IMR-90 (cell line): ENCODE results near the gene C10orf95. TPM values are rescaled to one million over a fixed set of nuclear protein-coding genes. Genes with fewer than 3 reads are reported as not detected.

Source experiments
- ATAC-seq: fragments of 200-7000 bp; cut with Tn5 transposase; 2 replicates; pipeline ENCODE4 v1.9.1; 2020; ENCODE audit warnings: low read depth, mild to moderate bottlenecking, moderate library complexity
- BruUV-seq: library from RNA; stranded (reverse); fragments of 400-500 nt; replicated peaks from 2 replicates; lab custom pipeline; 2021; lab: Mats Ljungman, UMichigan
- CTCF ChIA-PET: fragments of 300-600 bp; formaldehyde crosslinking; extraction: SDS; loops from one replicate; lab custom pipeline; 2021; ENCODE audit warnings: antibody characterized with exemption; lab: Yijun Ruan, JAX
- POLR2A ChIA-PET: fragments of 300-600 bp; sonication (Branson Sonifier 250); formaldehyde crosslinking; loops from one replicate; lab custom pipeline; 2022; ENCODE audit warnings: antibody characterized with exemption; ENCODE audit not compliant: unreplicated experiment; lab: Charles Lee
- DNase-seq: peaks from one replicate; pipeline ENCODE4 v3.0.0; 2013
- H2AFZ ChIP-seq: replicated peaks from 2 replicates; pipeline ENCODE3; 2013; ENCODE audit warnings: low read length, mild to moderate bottlenecking; ENCODE audit not compliant: poor library complexity
- H2AK5ac ChIP-seq: 2 replicates; pipeline ENCODE4 v1.6.1; 2013; ENCODE audit warnings: low read depth, low read length, inconsistent platforms
- H2AK9ac ChIP-seq: replicated peaks from 2 replicates; pipeline ENCODE3; 2013; ENCODE audit warnings: mild to moderate bottlenecking, low read depth, low read length, moderate library complexity; ENCODE audit not compliant: poor library complexity
- H2BK120ac ChIP-seq: 2 replicates; pipeline ENCODE4 v1.6.1; 2013; ENCODE audit warnings: low read depth, low read length, inconsistent platforms
- H2BK15ac ChIP-seq: 3 replicates; pipeline ENCODE4 v1.6.1; 2013; ENCODE audit warnings: low read depth, low read length, inconsistent platforms
- H2BK20ac ChIP-seq: 2 replicates; pipeline ENCODE4 v1.6.1; 2013; ENCODE audit warnings: low read depth, mild to moderate bottlenecking, inconsistent platforms, low read length, moderate library complexity
- H2BK5ac ChIP-seq: 2 replicates; pipeline ENCODE4 v1.6.1; 2013; ENCODE audit warnings: mild to moderate bottlenecking, low read depth, low read length, inconsistent platforms; ENCODE audit not compliant: poor library complexity, severe bottlenecking
- H3K14ac ChIP-seq: replicated peaks from 2 replicates; pipeline ENCODE4 v1.6.1; 2013; ENCODE audit warnings: low read depth, low read length, inconsistent platforms
- H3K18ac ChIP-seq: 2 replicates; pipeline ENCODE4 v1.6.1; 2013; ENCODE audit warnings: low read depth, low read length, control low read depth
- H3K23ac ChIP-seq: 2 replicates; pipeline ENCODE4 v1.6.1; 2013; ENCODE audit warnings: low read depth, low read length, inconsistent platforms
- H3K27ac ChIP-seq: 2 replicates; pipeline ENCODE4 v1.5.1; 2013; ENCODE audit warnings: mild to moderate bottlenecking, control low read depth, low read length; ENCODE audit not compliant: insufficient read depth
- H3K27me3 ChIP-seq: 2 replicates; pipeline ENCODE4 v1.6.1; 2013; ENCODE audit warnings: low read length; ENCODE audit not compliant: control insufficient read depth, insufficient read depth
- H3K36me3 ChIP-seq: 2 replicates; pipeline ENCODE4 v1.6.1; 2013; ENCODE audit warnings: low read length, mixed read lengths; ENCODE audit not compliant: control insufficient read depth, insufficient read depth
- H3K4ac ChIP-seq: 2 replicates; pipeline ENCODE4 v1.6.1; 2013; ENCODE audit warnings: low read depth, low read length, inconsistent platforms
- H3K4me1 ChIP-seq: 2 replicates; pipeline ENCODE4 v1.6.1; 2013; ENCODE audit warnings: low read length, mixed read lengths; ENCODE audit not compliant: control insufficient read depth, insufficient read depth
- H3K4me2 ChIP-seq: 2 replicates; pipeline ENCODE4 v1.6.1; 2013; ENCODE audit warnings: low read depth, mild to moderate bottlenecking, control low read depth, low read length, moderate library complexity
- H3K4me3 ChIP-seq: 2 replicates; pipeline ENCODE4 v1.5.1; 2013; ENCODE audit warnings: low read depth, mild to moderate bottlenecking, control low read depth, low read length, moderate library complexity; ENCODE audit not compliant: insufficient read depth
- H3K56ac ChIP-seq: 2 replicates; pipeline ENCODE4 v1.6.1; 2013; ENCODE audit warnings: low read length, inconsistent platforms; ENCODE audit not compliant: insufficient read depth; ENCODE audit errors: extremely low read depth
- H3K79me1 ChIP-seq, 2 experiments: 2 replicates each; pipeline ENCODE4 v1.6.1; 2013; ENCODE audit warnings: low read length in 2 of 2, inconsistent platforms in 1 of 2, low read depth in 1 of 2
- H3K9ac ChIP-seq: 2 replicates; pipeline ENCODE4 v1.6.1; 2013; ENCODE audit warnings: low read depth, low read length, control low read depth
- H3K9me1 ChIP-seq: 2 replicates; pipeline ENCODE4 v1.6.1; 2013; ENCODE audit warnings: low read length, inconsistent platforms; ENCODE audit not compliant: insufficient read depth
- H3K9me3 ChIP-seq: 2 replicates; pipeline ENCODE4 v1.6.1; 2013; ENCODE audit warnings: low read length; ENCODE audit not compliant: control insufficient read depth, insufficient read depth
- H4K20me1 ChIP-seq: 2 replicates; pipeline ENCODE4 v1.6.1; 2013; ENCODE audit warnings: low read length, inconsistent platforms; ENCODE audit not compliant: insufficient read depth
- H4K5ac ChIP-seq: 2 replicates; pipeline ENCODE4 v1.6.1; 2013; ENCODE audit warnings: mild to moderate bottlenecking, low read depth, low read length, control low read depth
- H4K8ac ChIP-seq, 2 experiments: 2 replicates each; pipeline ENCODE4 v1.6.1; 2013; ENCODE audit warnings: low read depth in 2 of 2, low read length in 2 of 2, control low read depth in 1 of 2, inconsistent platforms in 1 of 2
- H4K91ac ChIP-seq: 2 replicates; pipeline ENCODE4 v1.6.1; 2013; ENCODE audit warnings: low read depth, low read length, inconsistent platforms; ENCODE audit not compliant: insufficient read depth
- BHLHE40 ChIP-seq: fragments of 150-350 bp; IDR thresholded peaks from 2 replicates; pipeline ENCODE4 v1.6.1; 2016; ENCODE audit warnings: mild to moderate bottlenecking, low read depth, low read length
- CEBPB ChIP-seq: IDR thresholded peaks from 2 replicates; pipeline ENCODE4 v1.6.1; 2012; ENCODE audit warnings: low read depth, low read length, improper control_type of control experiment
- CHD1 ChIP-seq: IDR thresholded peaks from 2 replicates; pipeline ENCODE4 v1.6.1; 2012; ENCODE audit warnings: low read depth, low read length, improper control_type of control experiment
- FOS ChIP-seq: fragments of 150-350 bp; IDR thresholded peaks from 2 replicates; pipeline ENCODE4 v1.6.1; 2016; ENCODE audit warnings: low read depth, low read length
- MAFK ChIP-seq: IDR thresholded peaks from 2 replicates; pipeline ENCODE4 v1.6.1; 2012; ENCODE audit warnings: low read depth, low read length, improper control_type of control experiment
- MAZ ChIP-seq: IDR thresholded peaks from 2 replicates; pipeline ENCODE4 v1.6.1; 2012; ENCODE audit warnings: low read depth, mild to moderate bottlenecking, low read length, improper control_type of control experiment, moderate library complexity, borderline replicate concordance
- MXI1 ChIP-seq: IDR thresholded peaks from 2 replicates; pipeline ENCODE4 v1.6.1; 2012; ENCODE audit warnings: low read depth, mild to moderate bottlenecking, low read length, moderate library complexity, borderline replicate concordance
- POLR2A ChIP-seq: IDR thresholded peaks from 2 replicates; pipeline ENCODE4 v1.6.1; 2012; ENCODE audit warnings: mild to moderate bottlenecking, low read depth, low read length
- RCOR1 ChIP-seq: IDR thresholded peaks from 2 replicates; pipeline ENCODE4 v1.6.1; 2012; ENCODE audit warnings: mild to moderate bottlenecking, low read length, improper control_type of control experiment; ENCODE audit not compliant: insufficient replicate concordance
- RFX5 ChIP-seq: IDR thresholded peaks from 2 replicates; pipeline ENCODE4 v1.8.0; 2012; ENCODE audit warnings: low read depth, mild to moderate bottlenecking, low read length, moderate library complexity
- SMC3 ChIP-seq: fragments of 150-350 bp; IDR thresholded peaks from 2 replicates; pipeline ENCODE4 v1.6.1; 2016; ENCODE audit warnings: low read depth, mild to moderate bottlenecking, antibody characterized with exemption, low read length, moderate library complexity
- WGBS, 2 experiments: methylation state at CpG; one replicate each; pipeline versions ENCODE4 v1.1.5 to v1.1.7; 2013; ENCODE audit warnings: missing lambda C conversion rate in 2 of 2; ENCODE audit not compliant: insufficient read length in 1 of 2; ENCODE audit errors: extremely low coverage in 2 of 2; 5-methylcytosine and 5-hydroxymethylcytosine counted together
- dilution Hi-C: fragments of 300-500 bp; cut with HindIII; formaldehyde crosslinking; loops from one replicate; pipeline ENCODE4 v1.14.3; 2018; ENCODE audit warnings: low sequenced_read_pairs; ENCODE audit not compliant: unreplicated experiment
- in situ Hi-C: fragments of 300-500 bp; cut with MboI; formaldehyde crosslinking; loops from 3 replicates; pipeline ENCODE4 v1.14.3; 2019; ENCODE audit warnings: low sequenced_read_pairs, inconsistent platforms, mixed read lengths
- intact Hi-C: fragments of 100-400 bp; cut with micrococcal nuclease; formaldehyde crosslinking; loops from 2 replicates; pipeline ENCODE4 v1.10.0; 2022
- polyA plus RNA-seq, 3 experiments: library from polyadenylated mRNA; depleted of rRNA; stranded (reverse); fragments of >200 nt; gene quantifications; 2 replicates each; pipeline ENCODE4 v1.2.3, GENCODE V29; 2012; ENCODE audit warnings: low replicate concordance in 1 of 3
- total RNA-seq: library from RNA; depleted of rRNA; stranded (reverse); fragments of >200 nt; gene quantifications from 2 replicates; pipeline ENCODE4 v1.2.3, GENCODE V29; 2012
- TF ChIP-seq, protein P1 (sequence below): conservative IDR thresholded peaks from 2 replicates; pipeline ENCODE4 v1.5.1; 2012; ENCODE audit warnings: mild to moderate bottlenecking, low read depth, low read length, improper control_type of control experiment

Gene C10orf95
- total and polyA plus RNA-seq, 2 of the 4 experiments (the other 2 are of a cell fraction), result not detected

GRCh38 chr10:102491136-102491535 is 39.8 kb upstream of the C10orf95 start:
- in situ Hi-C loops (no loop called here), intact Hi-C loops (no loop called here), dilution Hi-C loops (no loop called here)
- Histone ChIP-seq H3K4me2 (no peak overlapping the region), H4K5ac (no peak overlapping the region), H3K56ac (no peak overlapping the region), H3K27ac (no peak overlapping the region), H3K27me3 (no peaks in the 10 kb centered on the region), H3K4me3 (no peak overlapping the region), H2AK9ac (no peak overlapping the region), H2BK120ac (no peak overlapping the region), H4K20me1 (peaks cover 50% of the 10 kb centered on the region), H3K4ac (no peak overlapping the region), H3K79me1 (peaks cover 25 to 59% of the 10 kb centered on the region in 2 experiments), H2AK5ac (no peak overlapping the region), H3K14ac (no peak overlapping the region), H3K9ac (no peak overlapping the region), H2AFZ (no peak overlapping the region), H3K9me1 (peaks cover 12% of the 10 kb centered on the region; the same call in 1 of the 2 replicates), H3K23ac (no peak overlapping the region), H4K91ac (no peak overlapping the region), H2BK5ac (no peak overlapping the region), H3K36me3 (peaks cover 35% of the 10 kb centered on the region), H3K9me3 (no peaks in the 10 kb centered on the region), H3K18ac (no peak overlapping the region), H2BK20ac (no peak overlapping the region), H2BK15ac (no peak overlapping the region), H3K4me1 (no peaks in the 10 kb centered on the region), H4K8ac (no peak overlapping the region)
- TF ChIP-seq, protein P1, sequence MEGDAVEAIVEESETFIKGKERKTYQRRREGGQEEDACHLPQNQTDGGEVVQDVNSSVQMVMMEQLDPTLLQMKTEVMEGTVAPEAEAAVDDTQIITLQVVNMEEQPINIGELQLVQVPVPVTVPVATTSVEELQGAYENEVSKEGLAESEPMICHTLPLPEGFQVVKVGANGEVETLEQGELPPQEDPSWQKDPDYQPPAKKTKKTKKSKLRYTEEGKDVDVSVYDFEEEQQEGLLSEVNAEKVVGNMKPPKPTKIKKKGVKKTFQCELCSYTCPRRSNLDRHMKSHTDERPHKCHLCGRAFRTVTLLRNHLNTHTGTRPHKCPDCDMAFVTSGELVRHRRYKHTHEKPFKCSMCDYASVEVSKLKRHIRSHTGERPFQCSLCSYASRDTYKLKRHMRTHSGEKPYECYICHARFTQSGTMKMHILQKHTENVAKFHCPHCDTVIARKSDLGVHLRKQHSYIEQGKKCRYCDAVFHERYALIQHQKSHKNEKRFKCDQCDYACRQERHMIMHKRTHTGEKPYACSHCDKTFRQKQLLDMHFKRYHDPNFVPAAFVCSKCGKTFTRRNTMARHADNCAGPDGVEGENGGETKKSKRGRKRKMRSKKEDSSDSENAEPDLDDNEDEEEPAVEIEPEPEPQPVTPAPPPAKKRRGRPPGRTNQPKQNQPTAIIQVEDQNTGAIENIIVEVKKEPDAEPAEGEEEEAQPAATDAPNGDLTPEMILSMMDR, result no peak
- TF ChIP-seq CEBPB (no peak), MAFK (no peak), SMC3 (no peak), MXI1 (no peak), CHD1 (no peak), BHLHE40 (no peak), POLR2A (no peak), RFX5 (no peak), MAZ (no peak), FOS (no peak), RCOR1 (no peak)
- ChIA-PET POLR2A (no interaction called here), CTCF (no interaction called here)
- no TSS peak for BruUV-seq
- no peak for ATAC-seq
- no peak for DNase-seq
- WGBS, 2 experiments, result no CpG with 5 or more reads among the region's 4 CpGs
